Dermis microvascular lymphatic vessel endothelial cell (primary cell): ENCODE results near the gene HLA-DPA1. TPM values are rescaled to one million over a fixed set of nuclear protein-coding genes. Genes with fewer than 3 reads are reported as not detected.
A peak's percentile ranks its signal among the peaks of the same experiment; 100 is the strongest.
"Not testable (repeated sequence)": the region's sequence is repeated elsewhere in the genome, so short reads cannot be mapped to it uniquely, and the experiment has no call there.

Experiments used
- DNase-seq, 2 donors: peaks; one replicate each; pipeline versions ENCODE4 v3.0.0 to v3.0.0-alpha.2; 2010; ENCODE audit warnings: low read depth in 2 of 2
- total RNA-seq: library from RNA; depleted of rRNA; stranded (reverse); fragments of >200 nt; gene quantifications from 2 replicates; pipeline ENCODE4 v1.2.1, GENCODE V29; 2014

HLA-DPA1 gene
- total RNA-seq, 1 donor from 2014 or later = 3.2 TPM

GRCh38 chr6:33065312-33065711 lies 8.1 kb downstream of the HLA-DPA1 start:
- no peak for DNase-seq

- DNase-seq = no peak
Observed at GRCh38 chr6:33064723-33065122, 8.7 kb downstream of the HLA-DPA1 start.

GRCh38 chr6:33063435-33063834 lies 10.0 kb downstream of the HLA-DPA1 start:
- not testable (repeated sequence) for DNase-seq

GRCh38 chr6:33061987-33062386 lies 11.5 kb downstream of the HLA-DPA1 start:
- peak; percentile 9 to 32 for DNase-seq

- DNase-seq = no peak
Observed at GRCh38 chr6:33057222-33058150, 16.0 kb downstream of the HLA-DPA1 start.

- DNase-seq = no peak
Observed at GRCh38 chr6:33053230-33053629, 20.2 kb downstream of the HLA-DPA1 start.

GRCh38 chr6:33052627-33053026 lies 20.8 kb downstream of the HLA-DPA1 start:
- DNase-seq = no peak

GRCh38 chr6:33050014-33050810 lies 23.2 kb downstream of the HLA-DPA1 start:
- no peak for DNase-seq

GRCh38 chr6:33049323-33050013 lies 24.0 kb downstream of the HLA-DPA1 start:
- DNase-seq = no peak

GRCh38 chr6:33040157-33040556 lies 33.3 kb downstream of the HLA-DPA1 start:
- DNase-seq = no peak

- DNase-seq = no peak
Observed at GRCh38 chr6:33036535-33036934, 36.9 kb downstream of the HLA-DPA1 start.

- no peak for DNase-seq
Observed at GRCh38 chr6:33034554-33034953, 38.9 kb downstream of the HLA-DPA1 start.

GRCh38 chr6:33030245-33030644 lies 43.2 kb downstream of the HLA-DPA1 start:
- no peak for DNase-seq

- DNase-seq = no peak
Observed at GRCh38 chr6:33029328-33030184, 43.9 kb downstream of the HLA-DPA1 start.

- DNase-seq = no peak
Observed at GRCh38 chr6:33028220-33028849, 45.1 kb downstream of the HLA-DPA1 start.

- DNase-seq = no peak
Observed at GRCh38 chr6:33024521-33024920, 48.9 kb downstream of the HLA-DPA1 start.

GRCh38 chr6:33023536-33023935 lies 49.9 kb downstream of the HLA-DPA1 start:
- no peak for DNase-seq

GRCh38 chr6:33021917-33022316 lies 51.5 kb downstream of the HLA-DPA1 start:
- no peak for DNase-seq

GRCh38 chr6:33019372-33019771 lies 54.1 kb downstream of the HLA-DPA1 start:
- DNase-seq = no peak

- DNase-seq = peak; percentile 20 to 53
Observed at GRCh38 chr6:33018904-33019303, 54.5 kb downstream of the HLA-DPA1 start.
